ENCODE measurements around the gene FABP1.

DNA sequence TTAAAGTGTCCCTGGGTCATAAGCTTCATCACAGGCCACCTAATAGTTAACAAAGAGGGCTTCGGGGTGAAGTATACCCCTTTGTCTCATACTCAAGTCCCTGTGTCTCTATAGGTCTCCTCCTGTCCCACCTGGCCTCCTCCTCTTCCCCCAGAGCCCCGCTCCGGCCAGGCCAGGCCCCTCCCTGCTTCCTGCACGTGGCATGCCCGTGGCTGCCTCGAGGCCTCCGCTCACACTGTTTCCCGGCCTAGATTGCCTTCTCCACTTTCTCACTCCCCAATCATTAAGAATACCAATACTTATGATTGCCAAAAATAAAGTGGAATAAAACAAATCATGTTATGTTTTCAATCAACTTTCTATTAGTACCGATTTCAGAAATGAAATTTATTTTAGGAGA lies 41.5 kb downstream of the FABP1 start:
- no peak for TF ChIP-seq CTCF (IDR thresholded peaks at IDR 0.05)
- TF ChIP-seq POLR2A (IDR thresholded peaks at IDR 0.05), result no peak

Measured in uterus (tissue), 2 donors.